HepG2 (cell line): ENCODE data around the gene MARF1.

Experiments used
- CTCF ChIP-seq: sonication (generic); formaldehyde crosslinking; IDR thresholded peaks from 2 replicates; pipeline ENCODE4 v1.5.0; 2020; ENCODE audit warnings: mild to moderate bottlenecking, missing genetic modification reagents, moderate library complexity
- MLXIP ChIP-seq: sonication (generic); formaldehyde crosslinking; IDR thresholded peaks from 2 replicates; pipeline ENCODE4 v1.9.0; 2021; ENCODE audit warnings: missing genetic modification reagents, borderline replicate concordance
- PRDM10 ChIP-seq: sonication (generic); formaldehyde crosslinking; IDR thresholded peaks from 2 replicates; pipeline ENCODE4 v1.4.0; 2020; ENCODE audit warnings: low read depth, missing genetic modification reagents
- PRPF4 ChIP-seq: fragments of 200-400 bp; formaldehyde crosslinking; IDR thresholded peaks from 2 replicates; pipeline ENCODE4 v1.6.1; 2016; ENCODE audit warnings: low read length, low read depth; ENCODE audit not compliant: poor library complexity, severe bottlenecking
- YY1 ChIP-seq: IDR thresholded peaks from 2 replicates; pipeline ENCODE4 v1.6.1; 2011; ENCODE audit warnings: low read length, low read depth, moderate library complexity, mild to moderate bottlenecking; ENCODE audit not compliant: insufficient read depth, insufficient replicate concordance
- ZBTB21 ChIP-seq: sonication (generic); formaldehyde crosslinking; IDR thresholded peaks from 2 replicates; pipeline ENCODE4 v1.4.0; 2020; ENCODE audit warnings: missing genetic modification reagents
- ZNF264 ChIP-seq: sonication (generic); formaldehyde crosslinking; IDR thresholded peaks from 2 replicates; pipeline ENCODE4 v1.4.0; 2020; ENCODE audit warnings: missing genetic modification reagents
- ZNF318 ChIP-seq: sonication (generic); formaldehyde crosslinking; IDR thresholded peaks from 2 replicates; pipeline ENCODE4 v1.4.0; 2020; ENCODE audit warnings: mild to moderate bottlenecking, missing genetic modification reagents

GRCh38 chr16:15641753-15642556 is 999 bp downstream of the MARF1 start:
- TF ChIP-seq CTCF (CRISPR knock-in tag) = no peak
- TF ChIP-seq PRPF4 = no peak
- no peak for TF ChIP-seq ZNF318 (CRISPR knock-in tag)
- no peak for TF ChIP-seq ZNF264 (CRISPR knock-in tag)
- no peak for TF ChIP-seq MLXIP (CRISPR knock-in tag)
- no peak for TF ChIP-seq YY1
- no peak for TF ChIP-seq PRDM10
- TF ChIP-seq ZBTB21 (CRISPR knock-in tag) = no peak
